SU-DHL-6 (cell line): ENCODE results near the gene TSHZ2.

Experiments
- CTCF ChIP-seq: fragments of 200-600 bp; sonication (generic); IDR thresholded peaks from one replicate; pipeline ENCODE4 v1.5.1; 2017; ENCODE audit warnings: antibody characterized with exemption, mild to moderate bottlenecking, low read length, moderate library complexity; ENCODE audit not compliant: insufficient read depth, poor library complexity, severe bottlenecking
- EZH2phosphoT487 ChIP-seq: fragments of 200-600 bp; sonication (generic), shearing (Covaris generic); conservative IDR thresholded peaks from 2 replicates; pipeline ENCODE4 v1.6.1; 2018; ENCODE audit warnings: mild to moderate bottlenecking, antibody characterized with exemption, low read length, moderate library complexity, mixed read lengths

- TF ChIP-seq CTCF, result no peak
- no peak for TF ChIP-seq EZH2phosphoT487
Measured at GRCh38 chr20:53342429-53342828, 370.3 kb downstream of the TSHZ2 start.
